ENCODE results near the gene PNPO. TPM values are rescaled to one million over a fixed set of nuclear protein-coding genes. Genes with fewer than 3 reads are reported as not detected.

Gene PNPO
- total RNA-seq, 4 donors from 2014 or later = 14.6 to 33.6 (median 24.7) TPM

DNA sequence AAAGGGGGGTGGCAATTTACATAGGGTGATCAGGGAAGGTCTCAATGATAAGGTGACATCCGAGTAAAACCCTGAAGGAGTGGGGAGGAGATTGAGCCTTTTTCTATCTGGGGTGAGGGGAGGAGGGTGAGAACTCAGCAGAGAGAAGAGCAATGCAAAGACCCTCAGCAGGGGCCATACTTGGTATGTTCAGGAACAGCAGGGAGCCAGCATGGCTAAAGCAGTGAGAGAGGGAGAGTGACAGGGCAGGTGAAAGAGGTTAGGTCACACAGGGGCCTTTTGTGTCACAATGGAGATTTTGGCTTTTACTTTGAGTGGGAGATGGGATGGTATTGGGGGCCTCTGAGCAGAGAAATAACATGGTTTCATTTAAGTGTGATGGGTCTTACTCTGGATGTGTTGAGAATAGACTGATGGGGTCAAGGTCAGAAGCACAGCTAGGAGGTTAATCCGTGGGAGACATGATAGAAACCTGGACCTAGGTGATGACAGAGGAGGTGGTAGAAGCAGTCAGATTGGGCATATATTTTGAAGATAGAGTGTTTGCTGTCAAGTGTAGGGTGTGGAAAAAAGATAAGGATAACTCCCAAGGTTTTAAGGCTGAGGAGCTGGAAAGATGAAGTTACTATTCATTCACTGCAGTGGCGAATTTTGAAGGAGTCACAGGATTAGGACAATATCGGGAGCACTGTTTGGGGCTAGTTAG is 39.2 kb upstream of the PNPO start:
- no peak overlapping the region for H3K27ac ChIP-seq
- 84% methylated on average over 4 of the region's 4 CpGs for WGBS

DNA sequence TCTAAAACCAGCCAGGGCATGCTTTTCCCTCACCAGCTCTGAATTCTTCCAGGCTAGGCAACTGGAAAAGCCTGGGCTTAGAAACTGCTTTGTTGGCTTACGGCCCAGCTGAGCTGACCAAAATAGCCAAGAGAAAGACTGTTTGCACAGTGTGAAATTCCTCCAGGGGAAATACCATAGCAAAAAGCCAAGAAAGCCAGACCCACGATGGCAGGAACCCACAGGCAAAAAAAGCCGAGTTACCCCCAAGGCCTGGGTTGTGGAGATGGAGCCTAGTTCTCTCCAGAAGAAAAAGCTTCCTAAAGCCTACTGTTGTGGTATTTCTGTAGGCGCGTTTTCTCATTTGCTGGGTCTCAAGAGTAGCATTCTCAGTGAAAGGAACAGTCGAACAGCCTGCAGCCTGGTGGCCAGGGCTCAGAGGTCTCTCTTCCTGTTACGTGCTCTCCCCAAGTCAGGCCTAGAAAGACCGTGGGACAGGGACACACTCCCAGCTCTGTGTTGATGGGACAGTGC is 36.1 kb upstream of the PNPO start:
- 49% methylated on average over 8 of the region's 8 CpGs for WGBS
- TF ChIP-seq POLR2AphosphoS5 (IDR thresholded peaks at IDR 0.05) (no peak), EP300 (IDR thresholded peaks at IDR 0.05) (no peak), POLR2A (IDR thresholded peaks at IDR 0.05) (no peak)
- TF ChIP-seq, protein P1, sequence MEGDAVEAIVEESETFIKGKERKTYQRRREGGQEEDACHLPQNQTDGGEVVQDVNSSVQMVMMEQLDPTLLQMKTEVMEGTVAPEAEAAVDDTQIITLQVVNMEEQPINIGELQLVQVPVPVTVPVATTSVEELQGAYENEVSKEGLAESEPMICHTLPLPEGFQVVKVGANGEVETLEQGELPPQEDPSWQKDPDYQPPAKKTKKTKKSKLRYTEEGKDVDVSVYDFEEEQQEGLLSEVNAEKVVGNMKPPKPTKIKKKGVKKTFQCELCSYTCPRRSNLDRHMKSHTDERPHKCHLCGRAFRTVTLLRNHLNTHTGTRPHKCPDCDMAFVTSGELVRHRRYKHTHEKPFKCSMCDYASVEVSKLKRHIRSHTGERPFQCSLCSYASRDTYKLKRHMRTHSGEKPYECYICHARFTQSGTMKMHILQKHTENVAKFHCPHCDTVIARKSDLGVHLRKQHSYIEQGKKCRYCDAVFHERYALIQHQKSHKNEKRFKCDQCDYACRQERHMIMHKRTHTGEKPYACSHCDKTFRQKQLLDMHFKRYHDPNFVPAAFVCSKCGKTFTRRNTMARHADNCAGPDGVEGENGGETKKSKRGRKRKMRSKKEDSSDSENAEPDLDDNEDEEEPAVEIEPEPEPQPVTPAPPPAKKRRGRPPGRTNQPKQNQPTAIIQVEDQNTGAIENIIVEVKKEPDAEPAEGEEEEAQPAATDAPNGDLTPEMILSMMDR (IDR thresholded peaks at IDR 0.05) = no peak
- Histone ChIP-seq H3K4me3 (no peak overlapping the region), H3K9me3 (no peaks in the 10 kb centered on the region), H3K27me3 (no peaks in the 10 kb centered on the region), H3K4me1 (peaks cover 38% of the 10 kb centered on the region), H3K36me3 (no peaks in the 10 kb centered on the region), H3K27ac (peak overlapping the region; percentile 73)
- DNase-seq (ENCODE audit: low spot score in 2 of 2) = no peak

More for the DNA sequence above, 39.2 kb upstream of the PNPO start:
- H3K4me3 ChIP-seq = no peak overlapping the region
- H3K27me3 ChIP-seq = no peaks in the 10 kb centered on the region
- no peaks in the 10 kb centered on the region for H3K9me3 ChIP-seq
- DNase-seq (ENCODE audit: low spot score in 2 of 2) = no peak
- TF ChIP-seq, protein P1 (IDR thresholded peaks at IDR 0.05) = no peak
- TF ChIP-seq POLR2A (IDR thresholded peaks at IDR 0.05) = no peak
- TF ChIP-seq EP300 (IDR thresholded peaks at IDR 0.05) = no peak
- TF ChIP-seq POLR2AphosphoS5 (IDR thresholded peaks at IDR 0.05) = no peak
- peaks cover 4% of the 10 kb centered on the region for H3K36me3 ChIP-seq
- H3K4me1 ChIP-seq = peaks cover 52% of the 10 kb centered on the region

DNA sequence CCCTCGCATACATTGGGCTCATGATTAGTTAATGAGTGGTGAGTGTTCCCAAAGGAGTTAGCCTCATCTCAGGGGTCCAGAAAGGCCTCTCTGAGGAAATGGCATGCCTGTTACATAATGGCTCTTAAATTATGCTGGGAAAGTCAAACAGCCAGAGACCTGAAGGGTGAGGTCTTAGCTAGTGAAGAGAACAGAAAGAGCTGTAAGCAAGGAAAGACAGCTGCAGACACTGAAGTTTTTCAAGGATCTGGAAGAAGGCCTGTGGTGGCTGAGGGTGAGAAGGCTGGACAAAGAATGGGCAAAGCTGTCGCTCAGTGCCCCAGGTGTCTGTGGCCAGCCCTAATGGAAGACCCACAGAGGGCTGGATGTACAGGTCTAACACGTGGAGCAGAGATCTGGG is 34.9 kb upstream of the PNPO start:
- WGBS = 85% methylated on average over 3 of the region's 3 CpGs
- no peak for DNase-seq (ENCODE audit: low spot score in 2 of 2)
- no peaks in the 10 kb centered on the region for H3K36me3 ChIP-seq
- no peak for TF ChIP-seq POLR2AphosphoS5 (IDR thresholded peaks at IDR 0.05)
- TF ChIP-seq, protein P1 (IDR thresholded peaks at IDR 0.05) = no peak
- no peak for TF ChIP-seq EP300 (IDR thresholded peaks at IDR 0.05)
- TF ChIP-seq POLR2A (IDR thresholded peaks at IDR 0.05) = no peak
- no peak overlapping the region for H3K27ac ChIP-seq
- H3K4me3 ChIP-seq = no peak overlapping the region
- H3K27me3 ChIP-seq = no peaks in the 10 kb centered on the region
- H3K9me3 ChIP-seq = no peaks in the 10 kb centered on the region
- peaks cover 34% of the 10 kb centered on the region for H3K4me1 ChIP-seq

- Histone ChIP-seq H3K4me1 (peaks cover 34% of the 10 kb centered on the region), H3K4me3 (no peak overlapping the region), H3K36me3 (no peaks in the 10 kb centered on the region), H3K9me3 (no peaks in the 10 kb centered on the region), H3K27me3 (no peaks in the 10 kb centered on the region), H3K27ac (no peak overlapping the region)
- TF ChIP-seq POLR2AphosphoS5 (IDR thresholded peaks at IDR 0.05) = no peak
- no peak for TF ChIP-seq POLR2A (IDR thresholded peaks at IDR 0.05)
- TF ChIP-seq, protein P1 (IDR thresholded peaks at IDR 0.05) = no peak
- no peak for TF ChIP-seq EP300 (IDR thresholded peaks at IDR 0.05)
- DNase-seq (ENCODE audit: low spot score in 2 of 2) = no peak
- 74% methylated on average over 8 of the region's 8 CpGs for WGBS
These were observed 33.3 kb upstream of the PNPO start for GRCh38 chr17:47907932-47908562.

DNA sequence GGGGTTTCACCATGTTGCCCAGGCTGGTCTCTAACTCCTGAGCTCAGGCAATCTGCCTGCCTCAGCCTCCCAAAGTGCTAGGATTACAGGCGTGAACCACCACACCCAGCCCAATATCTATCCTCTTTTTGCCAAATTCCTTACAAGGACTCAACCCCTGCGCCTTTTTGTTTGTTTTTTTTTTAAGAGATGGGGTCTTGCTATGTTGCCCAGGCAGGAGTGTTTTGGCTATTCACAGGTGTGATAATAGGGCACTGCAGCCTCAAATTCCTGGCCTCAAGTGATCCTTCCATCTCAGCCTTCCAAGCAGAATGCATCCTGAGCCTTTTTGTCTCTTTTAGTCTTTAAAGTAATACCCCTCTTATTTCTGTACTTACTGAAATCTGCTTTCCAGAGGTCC is 28.3 kb upstream of the PNPO start:
- Histone ChIP-seq H3K36me3 (peaks cover 23% of the 10 kb centered on the region), H3K9me3 (no peaks in the 10 kb centered on the region), H3K27me3 (no peaks in the 10 kb centered on the region), H3K27ac (no peak overlapping the region), H3K4me3 (no peak overlapping the region), H3K4me1 (no peaks in the 10 kb centered on the region)
- TF ChIP-seq POLR2A (IDR thresholded peaks at IDR 0.05) (no peak), EP300 (IDR thresholded peaks at IDR 0.05) (no peak), POLR2AphosphoS5 (IDR thresholded peaks at IDR 0.05) (no peak)
- TF ChIP-seq, protein P1 (IDR thresholded peaks at IDR 0.05) = no peak
- DNase-seq (ENCODE audit: low spot score in 2 of 2) = no peak
- 88% methylated on average over 2 of the region's 2 CpGs for WGBS
